Stomach (tissue), 9 donors: ENCODE data around the gene PTCH2. TPM values are rescaled to one million over a fixed set of nuclear protein-coding genes. Genes with fewer than 3 reads are reported as not detected.
"Not testable (repeated sequence)": the region's sequence is repeated elsewhere in the genome, so short reads cannot be mapped to it uniquely, and the experiment has no call there.

Experiments used
- DNase-seq, 2 donors: peaks; one replicate each; pipeline versions ENCODE4 v3.0.0 to v3.0.0-alpha.2; 2013 to 2019
- H3K27ac ChIP-seq, 5 donors: fragments of 200-600 bp in 4 of 5; sonication (generic) in 4 of 5; one replicate each; pipeline ENCODE4 v1.5.1; 2013 to 2019; ENCODE audit warnings: mild to moderate bottlenecking in 1 of 5, moderate library complexity in 1 of 5
- H3K27me3 ChIP-seq, 3 donors: fragments of 200-600 bp; sonication (generic); one replicate each; pipeline ENCODE4 v1.5.1; 2017 to 2019; ENCODE audit warnings: mixed run types in 1 of 3
- H3K36me3 ChIP-seq, 4 donors: fragments of 200-600 bp; sonication (generic); 1 replicate in 3 of 4; 2 replicates in 1 of 4; pipeline ENCODE4 v1.5.1; 2016 to 2019
- H3K4me1 ChIP-seq, 4 donors: fragments of 200-600 bp; sonication (generic); one replicate each; pipeline ENCODE4 v1.5.1; 2016 to 2019
- H3K4me3 ChIP-seq, 4 donors: fragments of 200-600 bp; sonication (generic) in 3 of 4; one replicate each; pipeline ENCODE4 v1.5.1; 2016 to 2019; ENCODE audit warnings: mild to moderate bottlenecking in 1 of 4
- H3K9me3 ChIP-seq, 4 donors: fragments of 200-600 bp; sonication (generic); one replicate each; pipeline ENCODE4 v1.5.1; 2016 to 2019
- EP300 ChIP-seq: sonication (generic); formaldehyde crosslinking; IDR thresholded peaks from one replicate; pipeline ENCODE4 v1.6.1; 2017; ENCODE audit warnings: antibody characterized with exemption
- POLR2A ChIP-seq, 4 donors: fragments of 450-650 bp; IDR thresholded peaks; one replicate each; pipeline ENCODE4 v1.6.1; 2016; ENCODE audit warnings: antibody characterized with exemption in 4 of 4, control low read depth in 2 of 4, mild to moderate bottlenecking in 1 of 4, moderate library complexity in 1 of 4
- POLR2AphosphoS5 ChIP-seq, 3 donors: sonication (generic); formaldehyde crosslinking; IDR thresholded peaks; one replicate each; pipeline ENCODE4 v1.6.1; 2016; ENCODE audit warnings: antibody characterized with exemption in 3 of 3
- whole genome bisulfite sequencing, 5 donors: extraction: QIAGEN DNeasy Blood & Tissue Kit in 3 of 5; methylation state at CpG; one replicate each; pipeline versions ENCODE4 v1.1.5 to v1.1.7; 2013 to 2018; 5-methylcytosine and 5-hydroxymethylcytosine counted together
- intact Hi-C: fragments of 100-400 bp; cut with DNase I; formaldehyde crosslinking; loops from one replicate; pipeline ENCODE4 v1.15.1; 2023; ENCODE audit warnings: low total_unique reads
- polyA plus RNA-seq, 3 donors: library from polyadenylated mRNA; stranded (reverse); fragments of 200-250 nt; gene quantifications; one replicate each; pipeline ENCODE4 v1.2.3, GENCODE V29; 2013
- total RNA-seq, 5 donors: library from RNA; depleted of rRNA; stranded (reverse); fragments of >200 nt; gene quantifications; one replicate each; pipeline versions ENCODE4 v1.1.0 to v1.2.3, GENCODE V29; 2014 to 2016
- TF ChIP-seq, protein P1 (sequence below), 7 experiments: fragments of 450-650 bp in 4 of 7; fragments of 200-600 bp in 3 of 7; sonication (generic) in 3 of 7; IDR thresholded peaks; one replicate each; pipeline ENCODE4 v1.5.1; 2016 to 2019; ENCODE audit warnings: antibody characterized with exemption in 7 of 7, control low read depth in 2 of 7, mild to moderate bottlenecking in 1 of 7
- donor health status: healthy with polysubstance abuse.
- donor health status: Bipolar disorder and iron deficiency.
- donor health status: healthy.

PTCH2 gene
- total and polyA plus RNA-seq, 8 donors, result under 0.01 to 2.3 (median 0.40) TPM; not detected in 2

DNA sequence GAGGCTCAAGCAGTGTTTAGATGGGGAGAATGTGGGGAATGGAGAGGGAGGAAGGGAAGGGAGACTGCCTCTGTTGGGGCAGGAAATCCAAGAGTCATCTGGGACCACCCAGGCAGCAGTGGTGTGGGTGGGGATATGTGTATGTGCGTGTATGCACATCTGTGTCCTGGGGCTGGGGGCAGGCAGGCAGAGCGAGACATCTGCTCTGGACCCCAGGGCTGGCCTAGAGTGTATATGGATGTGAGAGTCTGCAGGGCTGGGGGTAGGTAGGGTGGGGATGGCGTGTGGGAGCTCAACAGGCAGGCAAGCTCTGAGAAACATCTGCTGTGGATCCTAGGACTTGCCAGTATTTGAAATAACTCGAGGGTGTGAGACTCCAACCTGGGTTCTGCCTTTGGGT, 3.5 kb downstream of the PTCH2 start:
- 55 to 70% (median 68%) methylated on average over 4 of the region's 4 CpGs for WGBS, 5 donors
- intact Hi-C loops, result loop anchor here (5.0 to 10.0 kb wide), 2 partner anchors 47 to 165 kb away; no protein-coding TSS in a partner anchor

GRCh38 chr1:44838294-44838693, 4.8 kb downstream of the PTCH2 start:
- not testable (repeated sequence) for DNase-seq, H3K27ac ChIP-seq, H3K36me3 ChIP-seq, H3K9me3 ChIP-seq, H3K4me3 ChIP-seq
- intact Hi-C loops, result loop anchor here (5.0 to 10.0 kb wide), 2 partner anchors 46 to 167 kb away; no protein-coding TSS in a partner anchor
- Histone ChIP-seq H3K4me1 (peaks cover 0 to 21% (median 10%) of the 10 kb centered on the region in 4 donors), H3K27me3 (peaks cover 0 to 11% (median 8%) of the 10 kb centered on the region in 3 donors)
- 84 to 91% (median 88%) methylated on average over 11 of the region's 11 CpGs for WGBS, 5 donors

More for the DNA sequence above, 3.5 kb downstream of the PTCH2 start:
- Histone ChIP-seq H3K9me3 (no peaks in the 10 kb centered on the region), H3K4me3 (no peak overlapping the region), H3K4me1 (peaks cover 0 to 28% (median 14%) of the 10 kb centered on the region in 4 donors), H3K27ac (no peak overlapping the region), H3K36me3 (no peaks in the 10 kb centered on the region), H3K27me3 (peaks cover 0 to 13% (median 8%) of the 10 kb centered on the region in 3 donors)
- TF ChIP-seq, protein P1, sequence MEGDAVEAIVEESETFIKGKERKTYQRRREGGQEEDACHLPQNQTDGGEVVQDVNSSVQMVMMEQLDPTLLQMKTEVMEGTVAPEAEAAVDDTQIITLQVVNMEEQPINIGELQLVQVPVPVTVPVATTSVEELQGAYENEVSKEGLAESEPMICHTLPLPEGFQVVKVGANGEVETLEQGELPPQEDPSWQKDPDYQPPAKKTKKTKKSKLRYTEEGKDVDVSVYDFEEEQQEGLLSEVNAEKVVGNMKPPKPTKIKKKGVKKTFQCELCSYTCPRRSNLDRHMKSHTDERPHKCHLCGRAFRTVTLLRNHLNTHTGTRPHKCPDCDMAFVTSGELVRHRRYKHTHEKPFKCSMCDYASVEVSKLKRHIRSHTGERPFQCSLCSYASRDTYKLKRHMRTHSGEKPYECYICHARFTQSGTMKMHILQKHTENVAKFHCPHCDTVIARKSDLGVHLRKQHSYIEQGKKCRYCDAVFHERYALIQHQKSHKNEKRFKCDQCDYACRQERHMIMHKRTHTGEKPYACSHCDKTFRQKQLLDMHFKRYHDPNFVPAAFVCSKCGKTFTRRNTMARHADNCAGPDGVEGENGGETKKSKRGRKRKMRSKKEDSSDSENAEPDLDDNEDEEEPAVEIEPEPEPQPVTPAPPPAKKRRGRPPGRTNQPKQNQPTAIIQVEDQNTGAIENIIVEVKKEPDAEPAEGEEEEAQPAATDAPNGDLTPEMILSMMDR (IDR thresholded peaks at IDR 0.05), result no peak
- no peak for TF ChIP-seq POLR2AphosphoS5 (IDR thresholded peaks at IDR 0.05)
- no peak for TF ChIP-seq POLR2A (IDR thresholded peaks at IDR 0.05)
- TF ChIP-seq EP300, result no peak
- peak in 1 of 2 donors; percentile 66 for DNase-seq

DNA sequence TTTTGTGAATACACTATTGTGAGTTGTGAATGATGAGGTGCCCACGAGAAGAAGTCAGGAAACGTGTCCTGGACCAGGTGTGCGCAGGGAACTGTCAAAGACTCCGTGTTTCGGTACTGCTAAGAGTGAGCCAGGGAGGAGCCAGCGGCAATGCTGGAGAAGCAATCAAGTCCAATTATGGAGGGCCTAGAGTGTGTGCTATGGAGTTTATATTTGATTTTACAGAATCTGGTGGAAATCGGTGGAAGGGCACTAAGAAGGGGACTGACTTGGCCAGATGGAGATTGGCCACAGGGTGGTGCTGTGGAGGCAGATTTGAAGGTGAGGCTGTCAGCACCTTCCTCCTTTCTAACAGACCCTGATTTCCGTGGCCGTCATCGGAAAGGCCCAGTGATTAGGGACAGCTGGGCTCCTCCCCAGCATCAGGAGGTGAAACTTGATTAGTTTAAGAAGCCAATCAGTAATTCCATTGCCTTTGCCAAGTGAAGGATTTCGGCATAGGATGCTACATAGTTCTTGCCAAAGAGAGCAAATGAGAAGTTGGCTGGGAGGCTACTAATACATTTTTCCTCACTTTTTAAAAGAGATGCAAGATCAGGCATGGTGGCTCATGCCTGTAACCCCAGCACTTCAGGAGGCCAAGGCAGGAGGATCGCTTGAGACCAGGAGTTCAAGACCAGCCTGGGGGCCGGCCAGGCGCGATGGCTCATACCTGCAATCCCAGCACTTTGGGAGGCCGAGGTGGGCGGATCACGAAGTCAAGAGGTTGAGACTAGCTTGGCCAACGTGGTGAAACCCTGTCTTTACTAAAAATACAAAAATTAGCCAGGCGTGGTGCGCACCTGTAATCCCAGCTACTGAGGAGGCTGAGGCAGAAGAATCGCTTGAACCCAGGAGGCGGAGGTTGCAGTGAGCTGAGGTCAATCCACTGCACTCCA, 7.0 kb downstream of the PTCH2 start:
- Histone ChIP-seq H3K9me3 (no peaks in the 10 kb centered on the region), H3K36me3 (no peaks in the 10 kb centered on the region), H3K4me3 (no peak overlapping the region), H3K27me3 (no peaks in the 10 kb centered on the region), H3K27ac (no peak overlapping the region), H3K4me1 (peaks cover 0 to 5% (median 0%) of the 10 kb centered on the region in 4 donors)
- WGBS, 5 donors, result 63 to 66% (median 66%) methylated on average over 23 of the region's 23 CpGs
- peak; percentile 88 to 94 for DNase-seq
- TF ChIP-seq POLR2AphosphoS5 (IDR thresholded peaks at IDR 0.05) (peak in 1 of 3 donors; percentile 45), EP300 (no peak), POLR2A (IDR thresholded peaks at IDR 0.05) (no peak)
- TF ChIP-seq, protein P1 (IDR thresholded peaks at IDR 0.05), result peak in 5 of 7 experiments; percentile 56 to 85 (median 76)
- intact Hi-C loops, result loop anchor here (5.0 to 10.0 kb wide), 2 partner anchors 44 to 169 kb away; no protein-coding TSS in a partner anchor

- Histone ChIP-seq H3K36me3 (no peaks in the 10 kb centered on the region), H3K9me3 (no peaks in the 10 kb centered on the region), H3K4me1 (peaks cover 0 to 5% (median 0%) of the 10 kb centered on the region in 4 donors), H3K4me3 (no peak overlapping the region), H3K27me3 (no peaks in the 10 kb centered on the region), H3K27ac (no peak overlapping the region)
- WGBS, 5 donors, result 34 to 54% (median 46%) methylated on average over 7 of the region's 7 CpGs
- TF ChIP-seq EP300 (no peak), POLR2AphosphoS5 (IDR thresholded peaks at IDR 0.05) (no peak), POLR2A (IDR thresholded peaks at IDR 0.05) (no peak)
- TF ChIP-seq, protein P1 (IDR thresholded peaks at IDR 0.05), result no peak
- DNase-seq, result no peak
- intact Hi-C loops, result loop anchor here (10.0 kb wide), 1 partner anchor 170 kb away; no protein-coding TSS in a partner anchor
Observed at GRCh38 chr1:44834328-44834727, 8.7 kb downstream of the PTCH2 start.
